NCI-H510A (cell line): Measurements from ENCODE around the gene NACAD.

Source experiments
- DNase-seq: peaks from one replicate; lab custom pipeline; 2025; lab: John Stamatoyannopoulos, UW

NACAD gene

GRCh38 chr7:45073786-45074527, 14.8 kb downstream of the NACAD start:
- DNase-seq: no peak

DNA sequence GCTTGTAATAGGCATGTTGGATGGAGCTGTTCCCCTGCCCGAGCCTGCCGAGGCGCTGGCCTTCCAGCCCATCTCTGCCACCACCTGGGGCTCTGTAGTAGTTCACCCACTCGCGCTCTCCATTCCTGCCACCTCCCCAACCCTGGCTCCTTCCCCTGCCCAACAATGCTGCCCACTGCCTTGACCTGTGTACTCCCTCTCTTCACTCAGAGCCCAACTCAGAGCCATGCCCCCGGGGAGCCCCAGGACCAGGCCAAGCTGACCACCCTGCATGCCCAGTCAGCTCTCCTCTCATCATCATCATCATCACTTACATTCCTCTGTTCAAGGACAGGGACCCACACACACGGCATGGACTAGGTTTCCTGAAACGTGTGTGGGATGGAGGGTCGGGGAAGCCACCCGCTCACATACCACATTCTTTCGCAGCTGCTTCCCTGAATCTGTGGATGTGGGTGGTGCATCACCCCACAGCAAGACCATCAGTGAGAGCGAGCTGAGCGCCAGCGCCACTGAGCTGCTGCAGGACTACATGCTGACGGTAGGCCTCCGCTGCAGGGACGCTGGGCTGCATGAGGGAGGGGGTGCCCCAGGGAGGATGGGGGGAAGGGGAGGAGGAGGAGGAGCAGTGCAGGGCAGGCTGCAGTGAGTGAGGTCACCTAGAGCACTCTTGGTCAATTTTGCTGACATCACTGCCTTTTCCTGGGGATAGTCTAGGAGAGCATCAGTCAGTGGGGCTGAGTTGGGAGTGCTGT, 15.6 kb downstream of the NACAD start:
- no peak for DNase-seq

DNA sequence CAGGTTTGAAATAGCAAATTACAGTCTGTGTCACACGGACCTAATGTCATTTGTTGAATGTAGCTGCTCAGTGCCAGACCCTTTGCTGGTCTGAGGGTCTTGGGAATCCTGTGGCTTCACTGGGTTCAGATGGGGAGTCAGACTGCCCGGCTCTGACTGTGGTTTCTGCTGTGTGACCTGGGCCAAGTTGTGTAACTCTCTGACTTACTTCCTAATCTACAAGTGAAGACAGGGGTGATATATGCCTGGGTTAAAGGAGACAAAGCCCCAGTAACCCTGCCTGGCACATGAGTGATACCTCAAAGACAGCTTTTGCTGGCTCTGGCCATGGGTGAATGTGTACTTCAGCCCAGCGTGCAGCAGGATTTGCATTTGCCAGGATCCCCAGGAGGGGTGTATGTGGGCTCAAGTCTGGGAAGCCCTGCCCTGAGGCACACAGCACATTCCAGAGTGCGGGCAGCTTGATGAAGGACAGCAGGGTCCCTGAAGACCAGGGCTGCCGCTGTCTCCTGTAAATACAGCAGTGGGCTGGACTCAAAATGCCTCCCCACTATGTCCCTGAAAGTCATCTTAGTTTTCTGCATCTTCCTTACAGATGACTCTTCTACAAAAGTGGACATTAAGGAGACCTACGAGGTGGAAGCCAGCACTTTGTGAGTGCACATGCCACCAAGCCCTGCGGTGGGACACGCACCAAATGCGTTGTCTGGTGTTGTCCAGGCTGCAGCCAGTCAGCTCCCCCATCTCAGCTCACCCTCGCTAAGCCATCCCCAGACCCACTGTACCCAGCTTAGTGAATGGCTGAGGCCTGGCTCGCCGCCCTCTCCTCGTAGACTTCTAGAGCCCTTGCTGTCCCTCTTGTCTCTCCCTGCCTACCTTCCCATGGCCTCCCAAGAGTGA, 16.4 kb downstream of the NACAD start:
- no peak for DNase-seq

GRCh38 chr7:45071528-45071927, 17.2 kb downstream of the NACAD start:
- no peak for DNase-seq

GRCh38 chr7:45070254-45070642, 18.5 kb downstream of the NACAD start:
- no peak for DNase-seq

DNA sequence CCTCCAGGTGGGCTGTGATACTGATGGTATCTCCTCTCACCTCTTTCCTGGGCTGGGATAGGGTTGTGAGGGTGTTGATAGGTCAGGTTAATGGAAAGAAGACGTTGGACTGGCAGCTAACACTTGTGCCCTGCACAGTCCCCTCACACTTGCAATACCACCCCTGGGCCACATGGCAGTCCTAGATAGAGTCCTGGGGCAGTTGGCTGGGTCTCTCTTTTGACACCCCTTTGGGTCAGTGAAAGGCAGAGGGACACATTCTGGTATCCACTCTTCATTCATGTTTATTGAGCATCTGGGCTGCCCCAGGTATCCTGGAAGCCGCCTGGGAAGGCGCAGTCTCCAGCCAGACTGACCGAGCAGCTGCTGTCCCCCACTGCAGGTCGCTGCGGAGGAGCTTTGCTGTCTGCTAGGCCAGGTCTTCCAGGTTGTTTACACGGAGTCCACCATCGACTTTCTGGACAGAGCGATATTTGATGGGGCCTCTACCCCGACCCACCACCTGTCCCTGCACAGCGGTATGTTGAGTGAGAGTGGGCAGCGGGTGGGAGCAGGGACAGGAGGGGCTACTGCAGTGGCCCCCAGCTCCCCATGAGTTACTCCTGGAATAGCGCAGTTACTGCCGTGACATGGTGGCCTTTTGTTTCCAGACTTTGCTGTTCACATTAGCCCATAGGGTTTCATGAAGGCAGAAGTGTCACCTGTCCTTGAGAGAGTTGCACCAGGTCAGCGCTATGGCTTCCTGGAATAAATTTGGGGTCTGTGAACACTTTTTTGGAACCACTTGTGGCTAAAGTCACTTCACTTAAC, 19.1 kb downstream of the NACAD start:
- no peak for DNase-seq

GRCh38 chr7:45068236-45069023, 20.3 kb downstream of the NACAD start:
- DNase-seq: no peak

GRCh38 chr7:45067582-45067981, 21.2 kb downstream of the NACAD start:
- DNase-seq: no peak

GRCh38 chr7:45066409-45066808, 22.4 kb downstream of the NACAD start:
- no peak for DNase-seq

DNA sequence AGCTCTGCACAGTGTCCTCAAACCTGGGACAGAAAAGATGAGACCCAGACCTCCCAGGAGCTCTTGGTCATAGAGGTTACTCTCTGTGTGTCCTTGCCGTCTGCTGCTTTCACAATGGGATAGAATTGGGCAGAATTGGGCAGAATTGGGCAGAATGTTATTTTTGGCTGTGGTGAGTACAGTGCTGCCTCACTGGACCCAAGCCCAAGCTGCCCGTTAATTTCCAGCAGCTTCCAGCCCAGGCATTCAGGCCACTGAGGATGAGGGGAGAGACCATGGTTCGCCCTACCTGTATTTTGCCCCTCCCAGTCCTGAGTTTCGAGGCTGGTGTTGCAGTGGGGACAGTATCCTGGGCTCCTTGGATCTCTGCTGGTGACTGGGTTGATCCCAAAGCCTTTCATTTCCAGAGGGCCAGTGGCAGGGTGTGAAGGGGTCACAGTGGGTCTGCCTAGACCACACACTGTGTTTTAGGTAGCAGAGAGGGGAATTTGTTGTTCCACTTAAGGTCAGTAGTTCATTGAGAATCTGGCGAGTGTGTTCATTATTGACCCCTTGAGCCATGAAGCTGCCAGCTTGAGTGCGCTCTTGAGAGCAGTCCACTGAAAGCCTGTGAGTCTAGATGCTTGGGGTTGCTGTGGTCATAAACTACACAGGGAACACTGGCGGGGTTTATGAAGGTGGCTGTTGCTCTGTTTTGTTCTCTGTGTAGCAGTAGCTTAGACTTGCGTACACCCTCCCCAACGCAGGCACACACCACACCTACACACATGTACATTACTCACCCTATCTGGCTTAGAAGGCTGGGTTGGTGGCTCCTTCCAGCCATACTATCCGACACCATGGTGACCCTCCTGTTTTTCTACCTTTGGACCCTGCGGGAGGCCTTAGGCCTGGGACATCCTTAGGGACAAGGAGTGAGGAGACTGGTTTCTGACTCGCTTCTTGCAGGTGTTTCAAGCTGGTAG, 23.5 kb downstream of the NACAD start:
- DNase-seq: no peak

- no peak for DNase-seq
Measured at GRCh38 chr7:45064047-45064725, 24.6 kb downstream of the NACAD start.

DNA sequence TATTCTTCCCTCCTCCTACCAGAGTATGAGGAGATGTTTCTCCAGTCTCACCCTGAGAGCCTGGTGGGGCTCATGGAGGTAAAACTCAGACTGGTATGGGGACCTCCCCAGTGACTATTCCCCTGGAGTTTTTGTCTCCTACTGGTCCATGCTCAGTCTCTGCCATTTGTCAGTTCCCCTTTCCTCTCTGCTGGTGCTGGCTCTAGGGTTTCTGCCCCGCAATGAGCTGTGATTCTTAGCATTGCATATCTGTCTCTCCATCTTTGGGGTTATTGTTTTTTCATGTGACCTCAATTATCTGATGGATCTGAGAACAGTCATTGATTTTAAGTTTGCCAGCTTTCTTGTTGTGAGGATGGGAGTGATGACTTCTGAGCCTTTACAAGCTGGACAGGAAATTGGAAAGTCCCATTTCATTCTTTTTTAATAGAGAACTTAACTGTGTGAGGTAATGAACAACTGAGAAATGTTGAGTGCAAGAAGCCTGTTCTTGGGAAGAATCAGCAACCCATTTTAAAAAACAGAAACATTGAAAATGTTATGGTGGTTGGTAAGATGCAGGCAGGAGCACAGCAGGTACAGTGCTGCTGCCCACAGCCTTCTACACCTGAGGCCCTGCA, 26.9 kb downstream of the NACAD start:
- no peak for DNase-seq

GRCh38 chr7:45061352-45061751, 27.4 kb downstream of the NACAD start:
- no peak for DNase-seq

DNA sequence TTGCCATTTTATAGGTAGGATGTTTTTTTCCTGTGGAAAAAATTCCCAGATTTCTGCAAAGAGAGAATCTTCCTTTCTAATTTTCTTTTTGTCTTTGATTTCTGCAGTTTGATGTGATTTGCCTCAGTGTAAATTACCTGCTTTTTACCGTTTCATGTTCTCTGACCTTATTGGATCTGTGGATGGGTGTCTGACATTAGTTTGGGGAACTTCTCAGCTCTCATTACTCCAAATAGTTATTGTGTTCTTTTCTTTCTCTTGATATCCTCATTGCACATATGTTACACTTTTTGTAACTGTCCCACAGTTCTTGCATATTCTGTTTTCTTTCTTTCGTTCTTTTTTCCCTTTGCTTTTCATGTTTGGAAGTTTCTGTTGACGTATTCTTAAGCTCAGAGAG, 28.5 kb downstream of the NACAD start:
- no peak for DNase-seq

- DNase-seq: no peak
Measured at GRCh38 chr7:45057878-45058277, 30.9 kb downstream of the NACAD start.

GRCh38 chr7:45055594-45056219, 33.1 kb downstream of the NACAD start:
- DNase-seq: no peak

DNA sequence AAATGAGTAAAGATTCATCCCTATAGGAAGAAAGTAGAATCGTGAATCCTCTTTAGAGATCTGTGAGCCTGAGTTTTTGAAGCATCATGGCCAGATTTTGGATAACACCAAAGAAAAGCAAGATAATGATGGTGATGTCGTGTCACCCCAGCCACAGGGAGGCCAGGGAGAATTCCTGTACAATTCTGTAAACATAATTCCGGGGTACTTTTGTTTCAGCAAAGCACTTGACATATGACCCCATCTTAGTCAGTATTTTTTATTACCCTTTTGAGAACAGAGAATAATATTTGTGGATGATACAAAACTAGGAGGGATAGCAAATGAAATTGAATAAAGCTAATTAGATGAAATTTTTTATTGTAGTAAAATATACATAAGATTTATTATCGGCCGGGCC, 33.8 kb downstream of the NACAD start:
- no peak for DNase-seq

DNA sequence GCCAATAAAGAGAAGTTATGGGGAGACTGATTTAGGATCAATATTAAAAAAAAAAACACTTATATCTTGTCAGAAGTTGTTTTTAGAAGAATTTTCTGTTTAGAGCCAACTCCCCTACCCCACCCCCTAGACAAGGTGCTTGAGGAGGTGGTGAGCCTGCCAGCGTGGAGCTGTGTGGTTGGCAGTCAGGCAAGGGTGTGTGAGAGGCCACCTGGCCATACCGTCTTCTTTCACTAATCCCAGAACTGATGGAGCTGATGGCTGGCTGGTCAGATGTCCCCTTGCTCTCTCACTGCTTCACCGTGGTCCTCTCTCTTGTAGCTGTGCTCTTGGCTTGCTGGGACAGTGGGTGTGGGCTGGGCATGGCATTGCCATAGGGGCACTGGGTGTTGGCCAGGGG, 34.3 kb downstream of the NACAD start:
- DNase-seq: no peak
